Measurements from ENCODE around the gene DYNLRB1.

DNA sequence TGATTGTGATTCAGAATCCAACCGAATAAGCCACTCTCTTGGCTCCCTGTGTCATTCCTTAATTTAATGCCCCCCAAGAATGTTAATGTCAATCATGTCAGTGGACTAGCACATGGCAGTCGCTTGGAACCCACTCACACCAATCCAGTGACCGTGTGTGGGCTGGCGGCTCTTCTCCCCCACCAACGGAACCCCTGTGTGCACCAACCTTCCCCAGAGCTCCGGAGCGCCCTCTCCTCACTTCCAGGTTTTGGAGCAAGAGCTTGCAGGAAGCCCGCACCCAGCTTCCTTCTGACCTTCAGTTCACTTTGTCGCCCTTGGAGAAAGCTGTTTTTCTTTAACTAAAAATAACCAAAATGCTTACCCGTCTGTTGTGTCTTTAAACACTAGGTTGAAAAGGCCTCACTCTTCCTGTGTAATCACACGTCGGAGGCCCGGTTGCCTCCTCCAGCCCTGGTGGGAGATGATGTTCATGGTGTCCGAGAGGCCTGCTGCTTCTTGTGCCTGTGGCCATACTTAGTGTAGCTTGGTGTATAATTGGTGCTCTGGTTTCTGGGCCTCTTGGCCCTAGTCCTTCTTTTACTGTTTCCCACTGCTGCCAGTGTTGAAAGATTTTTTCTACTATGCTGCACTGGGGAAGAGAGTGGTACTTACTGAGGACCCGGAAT, 24.5 kb downstream of the DYNLRB1 start:
- TF ChIP-seq, protein P1, sequence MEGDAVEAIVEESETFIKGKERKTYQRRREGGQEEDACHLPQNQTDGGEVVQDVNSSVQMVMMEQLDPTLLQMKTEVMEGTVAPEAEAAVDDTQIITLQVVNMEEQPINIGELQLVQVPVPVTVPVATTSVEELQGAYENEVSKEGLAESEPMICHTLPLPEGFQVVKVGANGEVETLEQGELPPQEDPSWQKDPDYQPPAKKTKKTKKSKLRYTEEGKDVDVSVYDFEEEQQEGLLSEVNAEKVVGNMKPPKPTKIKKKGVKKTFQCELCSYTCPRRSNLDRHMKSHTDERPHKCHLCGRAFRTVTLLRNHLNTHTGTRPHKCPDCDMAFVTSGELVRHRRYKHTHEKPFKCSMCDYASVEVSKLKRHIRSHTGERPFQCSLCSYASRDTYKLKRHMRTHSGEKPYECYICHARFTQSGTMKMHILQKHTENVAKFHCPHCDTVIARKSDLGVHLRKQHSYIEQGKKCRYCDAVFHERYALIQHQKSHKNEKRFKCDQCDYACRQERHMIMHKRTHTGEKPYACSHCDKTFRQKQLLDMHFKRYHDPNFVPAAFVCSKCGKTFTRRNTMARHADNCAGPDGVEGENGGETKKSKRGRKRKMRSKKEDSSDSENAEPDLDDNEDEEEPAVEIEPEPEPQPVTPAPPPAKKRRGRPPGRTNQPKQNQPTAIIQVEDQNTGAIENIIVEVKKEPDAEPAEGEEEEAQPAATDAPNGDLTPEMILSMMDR (IDR thresholded peaks at IDR 0.05): no peak
- no peak for TF ChIP-seq POLR2A (IDR thresholded peaks at IDR 0.05)

All from Peyer's patch (tissue), 4 donors.